ENCODE data around the gene CBX2. TPM values are rescaled to one million over a fixed set of nuclear protein-coding genes. Genes with fewer than 3 reads are reported as not detected.

CBX2 gene
- polyA plus RNA-seq, 2 donors, result 2.1 to 3.3 TPM

DNA sequence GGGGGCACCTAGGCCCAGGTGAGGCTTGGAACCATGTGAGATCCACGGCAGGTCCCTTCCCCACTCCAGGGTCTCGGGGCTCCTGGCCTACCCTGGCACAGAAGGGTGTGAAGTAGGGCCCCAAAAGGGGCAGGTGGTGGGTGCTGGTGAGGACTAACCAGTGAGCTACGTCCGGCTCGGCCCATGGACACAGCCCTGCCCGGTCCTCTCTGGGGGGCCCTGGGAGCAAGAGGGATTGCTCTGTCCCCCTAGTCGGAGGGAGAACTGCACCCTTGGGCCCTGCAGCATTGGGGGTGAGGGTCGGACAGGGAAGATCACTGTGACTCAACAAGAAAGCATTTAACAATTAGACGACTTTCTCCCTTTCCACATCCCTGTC, 44.3 kb upstream of the CBX2 start:
- WGBS, 2 donors, result 78 to 82% methylated on average over 9 of the region's 9 CpGs
- H3K27me3 ChIP-seq (ENCODE audit: control insufficient read depth in 1 of 2, insufficient read depth in 2 of 2, low read length in 2 of 2), result no peaks in the 10 kb centered on the region
- no peaks in the 10 kb centered on the region for H3K36me3 ChIP-seq (ENCODE audit: control insufficient read depth in 2 of 2, insufficient read depth in 2 of 2, low read length in 1 of 2)
- no peak overlapping the region for H3K27ac ChIP-seq (ENCODE audit: low read depth in 2 of 2, low read length in 1 of 2)
- H3K4me1 ChIP-seq (ENCODE audit: control insufficient read depth in 2 of 2, insufficient read depth in 2 of 2, low read length in 1 of 2), result peaks cover 0 to 5% of the 10 kb centered on the region in 2 donors
- H3K9me3 ChIP-seq (ENCODE audit: control insufficient read depth in 2 of 2, insufficient read depth in 1 of 2, low read depth in 1 of 2, low read length in 1 of 2), result no peaks in the 10 kb centered on the region
- no peak overlapping the region for H3K4me3 ChIP-seq (ENCODE audit: low read depth in 1 of 2, low read length in 2 of 2)

DNA sequence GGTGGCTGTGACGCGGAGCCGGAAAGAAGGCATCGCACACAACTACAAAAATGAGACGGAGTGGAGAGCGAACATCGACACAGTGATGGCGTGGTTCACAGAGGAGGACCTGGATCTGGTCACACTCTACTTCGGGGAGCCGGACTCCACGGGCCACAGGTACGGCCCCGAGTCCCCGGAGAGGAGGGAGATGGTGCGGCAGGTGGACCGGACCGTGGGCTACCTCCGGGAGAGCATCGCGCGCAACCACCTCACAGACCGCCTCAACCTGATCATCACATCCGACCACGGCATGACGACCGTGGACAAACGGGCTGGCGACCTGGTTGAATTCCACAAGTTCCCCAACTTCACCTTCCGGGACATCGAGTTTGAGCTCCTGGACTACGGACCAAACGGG, 42.9 kb upstream of the CBX2 start:
- H3K27ac ChIP-seq (ENCODE audit: low read depth in 2 of 2, low read length in 1 of 2), result no peak overlapping the region
- no peak overlapping the region for H3K4me3 ChIP-seq (ENCODE audit: low read depth in 1 of 2, low read length in 2 of 2)
- H3K9me3 ChIP-seq (ENCODE audit: control insufficient read depth in 2 of 2, insufficient read depth in 1 of 2, low read depth in 1 of 2, low read length in 1 of 2), result no peaks in the 10 kb centered on the region
- H3K4me1 ChIP-seq (ENCODE audit: control insufficient read depth in 2 of 2, insufficient read depth in 2 of 2, low read length in 1 of 2), result no peaks in the 10 kb centered on the region
- 94 to 96% methylated on average over 32 of the region's 32 CpGs for WGBS, 2 donors
- no peaks in the 10 kb centered on the region for H3K36me3 ChIP-seq (ENCODE audit: control insufficient read depth in 2 of 2, insufficient read depth in 2 of 2, low read length in 1 of 2)
- no peaks in the 10 kb centered on the region for H3K27me3 ChIP-seq (ENCODE audit: control insufficient read depth in 1 of 2, insufficient read depth in 2 of 2, low read length in 2 of 2)

GRCh38 chr17:79737046-79737921, 40.7 kb upstream of the CBX2 start:
- Histone ChIP-seq H3K36me3 (ENCODE audit: control insufficient read depth in 2 of 2, insufficient read depth in 2 of 2, low read length in 1 of 2) (no peaks in the 10 kb centered on the region), H3K27me3 (ENCODE audit: control insufficient read depth in 1 of 2, insufficient read depth in 2 of 2, low read length in 2 of 2) (no peaks in the 10 kb centered on the region), H3K4me1 (ENCODE audit: control insufficient read depth in 2 of 2, insufficient read depth in 2 of 2, low read length in 1 of 2) (peaks cover 3 to 4% of the 10 kb centered on the region in 2 donors), H3K4me3 (ENCODE audit: low read depth in 1 of 2, low read length in 2 of 2) (no peak overlapping the region), H3K9me3 (ENCODE audit: control insufficient read depth in 2 of 2, insufficient read depth in 1 of 2, low read depth in 1 of 2, low read length in 1 of 2) (no peaks in the 10 kb centered on the region), H3K27ac (ENCODE audit: low read depth in 2 of 2, low read length in 1 of 2) (no peak overlapping the region)
- 82 to 85% methylated on average over 26 to 30 of the region's 30 CpGs for WGBS, 2 donors

- Histone ChIP-seq H3K9me3 (ENCODE audit: control insufficient read depth in 2 of 2, insufficient read depth in 1 of 2, low read depth in 1 of 2, low read length in 1 of 2) (no peaks in the 10 kb centered on the region), H3K27ac (ENCODE audit: low read depth in 2 of 2, low read length in 1 of 2) (no peak overlapping the region), H3K4me1 (ENCODE audit: control insufficient read depth in 2 of 2, insufficient read depth in 2 of 2, low read length in 1 of 2) (peaks cover 4% of the 10 kb centered on the region in 2 donors), H3K27me3 (ENCODE audit: control insufficient read depth in 1 of 2, insufficient read depth in 2 of 2, low read length in 2 of 2) (no peaks in the 10 kb centered on the region), H3K4me3 (ENCODE audit: low read depth in 1 of 2, low read length in 2 of 2) (no peak overlapping the region), H3K36me3 (ENCODE audit: control insufficient read depth in 2 of 2, insufficient read depth in 2 of 2, low read length in 1 of 2) (no peaks in the 10 kb centered on the region)
- 85 to 89% methylated on average over 17 of the region's 17 CpGs for WGBS, 2 donors
These were observed 39.9 kb upstream of the CBX2 start for GRCh38 chr17:79737922-79738578.

DNA sequence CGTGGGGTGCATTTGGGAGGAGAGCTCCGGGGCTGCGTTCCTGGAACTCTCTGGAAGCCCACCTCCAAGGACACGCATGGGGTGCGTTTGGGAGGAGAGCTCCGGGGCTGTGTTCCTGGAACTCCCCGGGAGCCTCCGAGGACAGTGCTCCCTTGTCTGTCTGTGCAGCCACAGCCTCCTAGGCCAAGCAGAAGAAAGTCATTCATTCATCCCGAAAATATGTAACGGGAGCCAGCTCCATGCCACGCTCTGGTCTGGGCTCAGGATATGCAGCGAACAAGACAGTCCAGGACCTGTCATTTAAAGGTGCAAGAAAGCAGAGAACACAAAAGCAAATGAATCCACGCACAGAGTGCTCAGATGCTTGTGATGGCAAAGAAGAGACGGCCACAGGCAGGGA, 39.3 kb upstream of the CBX2 start:
- Histone ChIP-seq H3K4me3 (ENCODE audit: low read depth in 1 of 2, low read length in 2 of 2) (no peak overlapping the region), H3K9me3 (ENCODE audit: control insufficient read depth in 2 of 2, insufficient read depth in 1 of 2, low read depth in 1 of 2, low read length in 1 of 2) (no peaks in the 10 kb centered on the region), H3K27ac (ENCODE audit: low read depth in 2 of 2, low read length in 1 of 2) (no peak overlapping the region), H3K36me3 (ENCODE audit: control insufficient read depth in 2 of 2, insufficient read depth in 2 of 2, low read length in 1 of 2) (no peaks in the 10 kb centered on the region), H3K4me1 (ENCODE audit: control insufficient read depth in 2 of 2, insufficient read depth in 2 of 2, low read length in 1 of 2) (peaks cover 4% of the 10 kb centered on the region in 2 donors), H3K27me3 (ENCODE audit: control insufficient read depth in 1 of 2, insufficient read depth in 2 of 2, low read length in 2 of 2) (no peaks in the 10 kb centered on the region)
- 81 to 88% methylated on average over 14 of the region's 14 CpGs for WGBS, 2 donors

GRCh38 chr17:79739148-79740062, 38.5 kb upstream of the CBX2 start:
- no peaks in the 10 kb centered on the region for H3K9me3 ChIP-seq (ENCODE audit: control insufficient read depth in 2 of 2, insufficient read depth in 1 of 2, low read depth in 1 of 2, low read length in 1 of 2)
- H3K27ac ChIP-seq (ENCODE audit: low read depth in 2 of 2, low read length in 1 of 2), result no peak overlapping the region
- no peak overlapping the region for H3K4me3 ChIP-seq (ENCODE audit: low read depth in 1 of 2, low read length in 2 of 2)
- H3K4me1 ChIP-seq (ENCODE audit: control insufficient read depth in 2 of 2, insufficient read depth in 2 of 2, low read length in 1 of 2), result peaks cover 4% of the 10 kb centered on the region in 2 donors
- WGBS, 2 donors, result 72 to 76% methylated on average over 28 of the region's 28 CpGs
- no peaks in the 10 kb centered on the region for H3K36me3 ChIP-seq (ENCODE audit: control insufficient read depth in 2 of 2, insufficient read depth in 2 of 2, low read length in 1 of 2)
- no peaks in the 10 kb centered on the region for H3K27me3 ChIP-seq (ENCODE audit: control insufficient read depth in 1 of 2, insufficient read depth in 2 of 2, low read length in 2 of 2)

DNA sequence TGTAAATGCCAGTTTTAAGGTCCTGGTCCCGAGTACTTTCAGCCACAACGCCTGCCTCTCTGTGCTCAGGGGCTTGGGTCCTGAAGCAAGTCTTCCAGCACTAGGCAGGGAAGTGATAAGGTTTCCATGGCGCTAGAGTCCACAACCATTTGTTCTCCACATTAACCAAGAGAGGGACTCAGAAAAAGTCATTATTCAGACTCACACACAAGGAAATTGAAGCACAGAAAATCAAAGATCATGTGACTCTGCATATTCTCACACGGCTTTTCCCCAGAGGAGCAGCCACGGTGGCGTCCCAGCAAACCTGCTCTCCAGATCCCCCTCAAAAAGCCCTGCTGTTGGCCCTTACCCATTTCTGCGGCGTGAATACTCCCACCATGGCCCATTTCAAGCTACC, 37.5 kb upstream of the CBX2 start:
- 27 to 52% methylated on average over 8 of the region's 8 CpGs for WGBS, 2 donors
- H3K4me3 ChIP-seq (ENCODE audit: low read depth in 1 of 2, low read length in 2 of 2), result no peak overlapping the region
- no peaks in the 10 kb centered on the region for H3K27me3 ChIP-seq (ENCODE audit: control insufficient read depth in 1 of 2, insufficient read depth in 2 of 2, low read length in 2 of 2)
- H3K36me3 ChIP-seq (ENCODE audit: control insufficient read depth in 2 of 2, insufficient read depth in 2 of 2, low read length in 1 of 2), result no peaks in the 10 kb centered on the region
- H3K9me3 ChIP-seq (ENCODE audit: control insufficient read depth in 2 of 2, insufficient read depth in 1 of 2, low read depth in 1 of 2, low read length in 1 of 2), result no peaks in the 10 kb centered on the region
- no peak overlapping the region for H3K27ac ChIP-seq (ENCODE audit: low read depth in 2 of 2, low read length in 1 of 2)
- peaks cover 4 to 7% of the 10 kb centered on the region in 2 donors for H3K4me1 ChIP-seq (ENCODE audit: control insufficient read depth in 2 of 2, insufficient read depth in 2 of 2, low read length in 1 of 2)

- no peaks in the 10 kb centered on the region for H3K9me3 ChIP-seq (ENCODE audit: control insufficient read depth in 2 of 2, insufficient read depth in 1 of 2, low read depth in 1 of 2, low read length in 1 of 2)
- no peak overlapping the region for H3K4me3 ChIP-seq (ENCODE audit: low read depth in 1 of 2, low read length in 2 of 2)
- no peak overlapping the region for H3K27ac ChIP-seq (ENCODE audit: low read depth in 2 of 2, low read length in 1 of 2)
- WGBS, 2 donors, result 31 to 33% methylated on average over 9 to 10 of the region's 10 CpGs
- no peaks in the 10 kb centered on the region for H3K36me3 ChIP-seq (ENCODE audit: control insufficient read depth in 2 of 2, insufficient read depth in 2 of 2, low read length in 1 of 2)
- peaks cover 4 to 7% of the 10 kb centered on the region in 2 donors for H3K4me1 ChIP-seq (ENCODE audit: control insufficient read depth in 2 of 2, insufficient read depth in 2 of 2, low read length in 1 of 2)
- H3K27me3 ChIP-seq (ENCODE audit: control insufficient read depth in 1 of 2, insufficient read depth in 2 of 2, low read length in 2 of 2), result no peaks in the 10 kb centered on the region
These were observed 36.6 kb upstream of the CBX2 start for GRCh38 chr17:79741401-79741750.

- Histone ChIP-seq H3K27me3 (ENCODE audit: control insufficient read depth in 1 of 2, insufficient read depth in 2 of 2, low read length in 2 of 2) (no peaks in the 10 kb centered on the region), H3K36me3 (ENCODE audit: control insufficient read depth in 2 of 2, insufficient read depth in 2 of 2, low read length in 1 of 2) (no peaks in the 10 kb centered on the region), H3K9me3 (ENCODE audit: control insufficient read depth in 2 of 2, insufficient read depth in 1 of 2, low read depth in 1 of 2, low read length in 1 of 2) (no peaks in the 10 kb centered on the region), H3K4me1 (ENCODE audit: control insufficient read depth in 2 of 2, insufficient read depth in 2 of 2, low read length in 1 of 2) (peaks cover 4 to 9% of the 10 kb centered on the region in 2 donors), H3K4me3 (ENCODE audit: low read depth in 1 of 2, low read length in 2 of 2) (no peak overlapping the region), H3K27ac (ENCODE audit: low read depth in 2 of 2, low read length in 1 of 2) (no peak overlapping the region)
- WGBS, 2 donors, result 8 to 10% methylated on average over 53 of the region's 53 CpGs
These were observed 36.0 kb upstream of the CBX2 start for GRCh38 chr17:79741751-79742588.
